CD8-positive, alpha-beta memory T cell (primary cell): ENCODE results near the gene LONP2. TPM values are rescaled to one million over a fixed set of nuclear protein-coding genes. Genes with fewer than 3 reads are reported as not detected.

ENCODE experiments used
- CTCF ChIA-PET: fragments of 350-600 bp; sonication (Branson Sonifier 250); formaldehyde crosslinking; loops from one replicate; lab custom pipeline; 2021; ENCODE audit warnings: antibody characterized with exemption; lab: Charles Lee
- POLR2A ChIA-PET: fragments of 350-600 bp; sonication (Branson Sonifier 250); formaldehyde crosslinking; loops from one replicate; lab custom pipeline; 2021; ENCODE audit warnings: antibody characterized with exemption; lab: Charles Lee
- DNase-seq, 5 donors: peaks; one replicate each; pipeline versions ENCODE4 v3.0.0 to v3.0.0-alpha.2; 2020 to 2022; ENCODE audit warnings: mixed read lengths in 1 of 5
- H3K27ac ChIP-seq: one replicate; pipeline ENCODE4 v1.7.0; 2013; ENCODE audit warnings: low read depth, mild to moderate bottlenecking, low read length, moderate library complexity
- H3K27me3 ChIP-seq: 2 replicates; pipeline ENCODE4 v1.7.0; 2013; ENCODE audit warnings: low read length, mild to moderate bottlenecking; ENCODE audit not compliant: insufficient read depth, poor library complexity, severe bottlenecking
- H3K36me3 ChIP-seq: 2 replicates; pipeline ENCODE4 v1.7.0; 2013; ENCODE audit warnings: mild to moderate bottlenecking, low read length, moderate library complexity; ENCODE audit not compliant: insufficient read depth
- H3K4me1 ChIP-seq: 2 replicates; pipeline ENCODE4 v1.7.0; 2013; ENCODE audit warnings: mild to moderate bottlenecking, low read length, moderate library complexity; ENCODE audit not compliant: insufficient read depth
- H3K4me3 ChIP-seq: 2 replicates; pipeline ENCODE4 v1.7.0; 2013; ENCODE audit warnings: mild to moderate bottlenecking, low read length
- H3K9me3 ChIP-seq: 2 replicates; pipeline ENCODE4 v1.7.0; 2013; ENCODE audit warnings: mild to moderate bottlenecking, low read length
- H3K27ac Mint-ChIP-seq, 8 donors: one replicate each; pipeline ENCODE4 v1.8.0; 2020 to 2021; ENCODE audit warnings: mixed read lengths in 8 of 8, mild to moderate bottlenecking in 6 of 8, inconsistent platforms in 3 of 8, moderate library complexity in 3 of 8
- H3K27me3 Mint-ChIP-seq, 2 donors: one replicate each; pipeline ENCODE4 v1.8.0; 2020 to 2021; ENCODE audit warnings: mixed read lengths in 2 of 2, mild to moderate bottlenecking in 1 of 2, moderate library complexity in 1 of 2
- H3K36me3 Mint-ChIP-seq, 3 donors: one replicate each; pipeline ENCODE4 v1.8.0; 2020 to 2021; ENCODE audit warnings: mixed read lengths in 3 of 3, inconsistent platforms in 1 of 3, mild to moderate bottlenecking in 1 of 3
- H3K4me1 Mint-ChIP-seq, 3 donors: one replicate each; pipeline ENCODE4 v1.8.0; 2020 to 2021; ENCODE audit warnings: mixed read lengths in 3 of 3, inconsistent platforms in 1 of 3, mild to moderate bottlenecking in 1 of 3
- H3K4me3 Mint-ChIP-seq, 7 donors: one replicate each; pipeline ENCODE4 v1.8.0; 2020 to 2021; ENCODE audit warnings: mixed read lengths in 7 of 7, mild to moderate bottlenecking in 6 of 7, moderate library complexity in 4 of 7, inconsistent platforms in 2 of 7
- H3K9me3 Mint-ChIP-seq, 5 donors: one replicate each; pipeline ENCODE4 v1.8.0; 2020 to 2022; ENCODE audit warnings: mixed read lengths in 5 of 5, mild to moderate bottlenecking in 3 of 5, moderate library complexity in 2 of 5, inconsistent platforms in 1 of 5
- polyA plus RNA-seq: library from polyadenylated mRNA; unstranded; fragments of 300-500 nt; fragmentation: Illumina TruSeq; gene quantifications from one replicate; pipeline ENCODE4 v1.2.3, GENCODE V29; 2021
- total RNA-seq, 2 experiments: library from RNA; stranded (reverse); gene quantifications; one replicate each; pipeline ENCODE4 v1.2.3, GENCODE V29; 2021

Gene LONP2
- total and polyA plus RNA-seq, 3 experiments from 2014 or later, result 39.1 to 55.7 (median 54.9) TPM

DNA sequence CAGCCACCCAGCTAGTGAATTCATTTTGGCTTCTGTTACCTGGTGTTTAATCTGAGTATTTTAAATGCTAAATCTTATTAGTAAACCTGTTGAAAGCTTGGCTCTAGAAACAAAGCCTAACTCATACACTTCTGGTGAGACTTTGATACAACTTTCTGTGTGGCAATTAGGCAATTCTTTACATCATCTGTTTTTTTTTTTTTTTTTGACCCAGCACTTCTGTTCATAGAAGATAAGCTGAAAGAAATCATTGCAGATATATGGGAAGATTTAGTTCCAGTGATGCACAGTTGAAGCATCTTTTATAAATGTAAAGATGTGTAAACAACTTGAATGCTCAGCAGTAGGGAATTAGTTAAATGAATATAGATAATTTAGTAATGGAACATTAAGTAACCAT is 24.9 kb downstream of the LONP2 start:
- ChIA-PET POLR2A (interaction anchor here (0.6 kb wide), 1 partner anchor 1295 kb away, joined by 3 read pairs; no protein-coding TSS in a partner anchor), CTCF (interaction anchor here (1.6 kb wide), 1 partner anchor 25 kb away, joined by 3 read pairs; the partner anchor contains the start of gene LONP2)
- Histone ChIP-seq H3K27me3 (no peaks in the 10 kb centered on the region), H3K4me3 (no peak overlapping the region), H3K4me1 (no peaks in the 10 kb centered on the region), H3K9me3 (no peaks in the 10 kb centered on the region), H3K27ac (no peak overlapping the region), H3K36me3 (no peaks in the 10 kb centered on the region)
- Mint-ChIP-seq H3K4me1 (peaks cover 6 to 9% (median 7%) of the 10 kb centered on the region in 3 donors), H3K27me3 (no peaks in the 10 kb centered on the region), H3K9me3 (no peaks in the 10 kb centered on the region), H3K4me3 (no peak overlapping the region), H3K27ac (peak overlapping the region in 1 of 8 donors; percentile 73), H3K36me3 (peaks cover 0 to 67% (median 6%) of the 10 kb centered on the region in 3 donors)
- DNase-seq, result no peak

DNA sequence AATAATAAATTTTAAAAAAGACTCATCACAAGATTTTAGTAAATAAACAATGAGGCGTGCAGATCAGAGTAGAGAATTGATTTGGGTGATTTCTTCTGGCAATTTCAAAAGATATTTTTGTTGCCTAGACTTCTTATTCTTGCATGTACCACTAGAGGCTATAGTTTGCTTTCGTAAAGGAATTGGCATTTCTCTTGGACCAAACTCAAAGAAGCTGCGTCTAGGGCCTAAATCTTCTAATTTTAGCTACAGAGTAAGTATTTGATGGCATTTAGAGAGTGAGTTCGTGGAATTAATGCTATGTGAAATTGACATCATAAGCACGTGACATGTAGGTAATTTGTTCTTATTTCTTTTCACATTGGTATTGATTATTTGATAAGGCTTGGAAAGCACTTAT is 27.6 kb downstream of the LONP2 start:
- Mint-ChIP-seq H3K4me1 (peaks cover 4 to 8% (median 5%) of the 10 kb centered on the region in 3 donors), H3K36me3 (peaks cover 0 to 70% (median 10%) of the 10 kb centered on the region in 3 donors), H3K27me3 (no peaks in the 10 kb centered on the region), H3K4me3 (no peak overlapping the region), H3K27ac (no peak overlapping the region), H3K9me3 (no peaks in the 10 kb centered on the region)
- Histone ChIP-seq H3K27ac (no peak overlapping the region), H3K36me3 (no peaks in the 10 kb centered on the region), H3K4me3 (no peak overlapping the region), H3K9me3 (no peaks in the 10 kb centered on the region), H3K27me3 (no peaks in the 10 kb centered on the region), H3K4me1 (no peaks in the 10 kb centered on the region)
- DNase-seq, result no peak
- CTCF ChIA-PET, result no interaction called here
- POLR2A ChIA-PET, result no interaction called here

DNA sequence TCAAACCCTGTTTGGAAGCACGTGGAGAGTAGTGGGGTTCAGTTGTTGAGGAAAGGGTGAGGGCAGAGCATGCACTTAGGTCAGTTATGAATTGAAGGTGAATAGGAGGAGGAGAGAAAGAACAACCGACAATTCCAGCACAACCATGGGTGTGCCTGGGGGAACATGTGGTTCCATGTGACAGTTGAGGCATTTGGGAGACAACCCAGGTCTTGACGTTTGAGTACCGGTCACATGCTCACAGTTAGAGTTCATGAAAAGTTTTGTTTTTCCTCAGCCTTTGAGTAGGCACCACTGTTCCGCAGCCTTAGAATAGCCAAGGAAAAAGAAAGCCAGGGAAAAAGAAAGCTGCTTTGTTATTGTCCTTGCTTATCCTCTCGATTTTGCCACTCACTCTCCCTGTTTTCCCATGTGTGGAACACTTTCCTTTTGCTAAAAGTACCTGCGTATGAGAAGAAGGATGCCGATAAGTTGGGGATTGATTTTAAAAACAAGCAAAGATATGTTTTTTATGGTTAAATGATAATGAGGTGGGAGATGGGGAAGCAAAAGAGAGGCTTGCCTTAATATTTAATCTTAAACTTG is 28.8 kb downstream of the LONP2 start:
- Histone ChIP-seq H3K4me3 (no peak overlapping the region), H3K36me3 (peaks cover under 1% of the 10 kb centered on the region), H3K4me1 (no peaks in the 10 kb centered on the region), H3K27ac (no peak overlapping the region), H3K9me3 (no peaks in the 10 kb centered on the region), H3K27me3 (no peaks in the 10 kb centered on the region)
- no peaks in the 10 kb centered on the region for H3K9me3 Mint-ChIP-seq
- H3K36me3 Mint-ChIP-seq, result peaks cover 6 to 73% (median 16%) of the 10 kb centered on the region in 3 donors
- CTCF ChIA-PET, result interaction anchor here (1.0 kb wide), 1 partner anchor 29 kb away, joined by 3 read pairs; the partner anchor contains the start of gene LONP2
- H3K4me3 Mint-ChIP-seq, result no peak overlapping the region
- POLR2A ChIA-PET, result no interaction called here
- peak overlapping the region in 3 of 8 donors; percentile 24 to 93 (median 35) for H3K27ac Mint-ChIP-seq
- peaks cover 2 to 16% (median 5%) of the 10 kb centered on the region in 3 donors for H3K4me1 Mint-ChIP-seq
- no peak for DNase-seq
- H3K27me3 Mint-ChIP-seq, result no peaks in the 10 kb centered on the region

DNA sequence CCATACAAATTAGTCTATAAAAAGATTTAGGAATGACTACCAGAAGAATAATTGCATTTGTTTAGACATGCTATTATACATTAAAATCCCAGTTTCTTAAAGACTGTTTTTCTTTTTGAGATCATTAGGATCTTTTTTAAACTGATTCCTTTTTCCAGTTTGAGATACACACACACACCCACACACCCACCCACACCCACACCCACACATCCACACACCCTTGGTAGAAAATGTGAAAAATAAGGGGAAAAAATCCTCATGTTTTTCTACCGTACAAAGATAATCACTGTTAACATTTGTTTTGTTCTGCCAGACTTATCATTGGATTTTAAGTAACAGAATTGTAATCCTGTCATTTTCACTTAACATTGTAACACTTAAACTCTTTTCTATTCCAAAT is 30.4 kb downstream of the LONP2 start:
- Histone ChIP-seq H3K27me3 (no peaks in the 10 kb centered on the region), H3K9me3 (no peaks in the 10 kb centered on the region), H3K4me3 (no peak overlapping the region), H3K36me3 (peaks cover 5% of the 10 kb centered on the region), H3K27ac (no peak overlapping the region), H3K4me1 (peaks cover 3% of the 10 kb centered on the region)
- ChIA-PET CTCF (no interaction called here), POLR2A (no interaction called here)
- Mint-ChIP-seq H3K27me3 (no peaks in the 10 kb centered on the region), H3K4me1 (peaks cover 7 to 30% (median 8%) of the 10 kb centered on the region in 3 donors), H3K9me3 (no peaks in the 10 kb centered on the region), H3K4me3 (no peak overlapping the region), H3K27ac (peak overlapping the region in 1 of 8 donors; percentile 43), H3K36me3 (peaks cover 6 to 80% (median 20%) of the 10 kb centered on the region in 3 donors)
- no peak for DNase-seq

DNA sequence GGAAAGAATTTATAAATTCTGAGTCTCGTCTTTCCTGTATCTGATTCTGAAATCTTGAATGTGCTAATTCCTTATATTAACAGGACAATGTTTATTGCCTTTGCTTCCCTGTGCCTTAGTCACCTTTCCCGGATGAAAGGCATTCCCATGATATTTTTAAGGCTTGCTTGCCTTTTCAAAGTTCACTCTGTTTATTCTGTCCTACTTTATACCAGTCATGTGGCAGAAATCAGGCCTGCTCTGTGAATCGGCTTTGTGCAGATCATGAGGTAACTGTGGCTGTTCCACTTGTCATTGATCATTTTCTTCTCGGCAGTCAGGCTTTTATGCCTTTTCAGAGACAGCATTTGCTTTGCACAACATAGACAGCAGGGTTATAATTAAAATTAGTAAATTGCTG is 32.0 kb downstream of the LONP2 start:
- ChIA-PET POLR2A (no interaction called here), CTCF (no interaction called here)
- no peaks in the 10 kb centered on the region for H3K9me3 Mint-ChIP-seq
- no peaks in the 10 kb centered on the region for H3K9me3 ChIP-seq
- no peak overlapping the region for H3K27ac ChIP-seq
- peak overlapping the region in 1 of 8 donors; percentile 17 for H3K27ac Mint-ChIP-seq
- no peak overlapping the region for H3K4me3 ChIP-seq
- H3K4me1 ChIP-seq, result peaks cover 3% of the 10 kb centered on the region
- no peak overlapping the region for H3K4me3 Mint-ChIP-seq
- H3K27me3 ChIP-seq, result no peaks in the 10 kb centered on the region
- H3K36me3 Mint-ChIP-seq, result peaks cover 6 to 77% (median 19%) of the 10 kb centered on the region in 3 donors
- no peak for DNase-seq
- peaks cover 7 to 41% (median 17%) of the 10 kb centered on the region in 3 donors for H3K4me1 Mint-ChIP-seq
- H3K36me3 ChIP-seq, result peaks cover 8% of the 10 kb centered on the region
- H3K27me3 Mint-ChIP-seq, result no peaks in the 10 kb centered on the region

DNA sequence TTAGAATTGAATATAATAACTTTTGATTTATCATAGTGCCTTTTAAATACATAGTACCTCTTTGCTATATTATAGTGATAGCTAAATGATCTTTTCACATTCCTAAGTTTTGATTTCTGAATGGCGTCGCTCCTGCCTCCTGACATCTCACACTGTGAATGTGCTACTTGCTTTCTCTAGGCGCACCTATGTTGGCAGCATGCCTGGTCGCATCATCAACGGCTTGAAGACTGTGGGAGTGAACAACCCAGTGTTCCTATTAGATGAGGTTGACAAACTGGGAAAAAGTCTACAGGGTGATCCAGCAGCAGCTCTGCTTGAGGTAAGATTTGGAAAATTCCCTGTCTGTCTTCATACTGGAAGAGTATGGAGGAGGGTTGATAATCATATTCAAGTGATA is 33.1 kb downstream of the LONP2 start:
- Histone ChIP-seq H3K27me3 (no peaks in the 10 kb centered on the region), H3K36me3 (peaks cover 8% of the 10 kb centered on the region), H3K27ac (no peak overlapping the region), H3K4me3 (no peak overlapping the region), H3K9me3 (no peaks in the 10 kb centered on the region), H3K4me1 (peaks cover 3% of the 10 kb centered on the region)
- Mint-ChIP-seq H3K4me3 (no peak overlapping the region), H3K27ac (peak overlapping the region in 3 of 8 donors; percentile 21 to 47 (median 41)), H3K36me3 (peaks cover 6 to 71% (median 19%) of the 10 kb centered on the region in 3 donors), H3K4me1 (peaks cover 7 to 41% (median 17%) of the 10 kb centered on the region in 3 donors), H3K27me3 (no peaks in the 10 kb centered on the region), H3K9me3 (no peaks in the 10 kb centered on the region)
- ChIA-PET CTCF (interaction anchor here (1.5 kb wide), 1 partner anchor 346 kb away, joined by 3 read pairs; no protein-coding TSS in a partner anchor), POLR2A (no interaction called here)
- DNase-seq, result no peak

DNA sequence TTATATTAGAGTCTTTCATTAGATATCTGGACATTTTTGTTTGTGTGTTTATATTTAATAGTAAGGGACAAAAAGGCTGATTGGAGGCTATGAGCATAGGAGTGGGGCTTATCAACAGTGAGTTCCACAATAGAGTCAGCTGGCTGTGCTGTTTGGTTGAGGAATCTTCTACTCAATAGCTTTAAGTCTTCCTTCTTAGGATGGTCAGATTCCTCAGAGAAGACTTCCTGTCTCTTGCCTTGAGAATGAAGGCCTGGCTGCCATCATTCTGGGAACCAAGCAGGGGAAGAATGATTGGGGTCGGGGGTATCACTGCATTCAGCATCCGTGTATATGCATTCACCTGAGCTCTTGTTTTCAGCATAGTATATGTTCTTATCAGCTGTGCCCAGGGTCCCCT is 35.1 kb downstream of the LONP2 start:
- Histone ChIP-seq H3K36me3 (peaks cover 8% of the 10 kb centered on the region), H3K9me3 (no peaks in the 10 kb centered on the region), H3K27me3 (no peaks in the 10 kb centered on the region), H3K4me1 (peaks cover 3% of the 10 kb centered on the region), H3K27ac (no peak overlapping the region), H3K4me3 (no peak overlapping the region)
- Mint-ChIP-seq H3K27ac (peak overlapping the region in 1 of 8 donors; percentile 50), H3K9me3 (no peaks in the 10 kb centered on the region), H3K4me1 (peaks cover 18 to 58% (median 35%) of the 10 kb centered on the region in 3 donors), H3K36me3 (peaks cover 7 to 68% (median 25%) of the 10 kb centered on the region in 3 donors), H3K27me3 (no peaks in the 10 kb centered on the region), H3K4me3 (no peak overlapping the region)
- ChIA-PET CTCF (no interaction called here), POLR2A (no interaction called here)
- DNase-seq, result no peak

DNA sequence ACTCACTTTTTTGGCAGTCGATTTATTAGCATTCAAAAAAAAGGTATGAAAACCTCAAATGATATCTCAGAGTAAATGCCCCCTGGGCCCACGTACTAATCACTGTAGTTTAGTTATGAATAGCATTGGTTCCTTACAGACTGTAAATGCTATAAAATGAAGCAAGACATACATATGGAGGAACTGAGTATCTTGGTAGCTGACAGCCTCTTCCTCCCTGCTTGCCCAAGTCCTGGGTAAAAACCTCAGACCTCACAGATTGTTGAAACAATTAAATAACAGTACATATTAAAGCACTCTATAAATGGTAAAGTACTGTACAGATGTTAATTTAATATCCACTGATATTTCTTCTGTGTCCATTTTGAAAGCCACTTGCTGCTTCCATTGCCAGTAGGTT is 36.4 kb downstream of the LONP2 start:
- peaks cover 8% of the 10 kb centered on the region for H3K36me3 ChIP-seq
- no peaks in the 10 kb centered on the region for H3K27me3 ChIP-seq
- peaks cover 15 to 68% (median 24%) of the 10 kb centered on the region in 3 donors for H3K36me3 Mint-ChIP-seq
- peaks cover 29 to 71% (median 48%) of the 10 kb centered on the region in 3 donors for H3K4me1 Mint-ChIP-seq
- ChIA-PET CTCF (interaction anchor here (1.2 kb wide), 1 partner anchor 343 kb away, joined by 4 read pairs; no protein-coding TSS in a partner anchor), POLR2A (no interaction called here)
- H3K4me1 ChIP-seq, result peaks cover 3% of the 10 kb centered on the region
- no peak overlapping the region for H3K4me3 Mint-ChIP-seq
- H3K27me3 Mint-ChIP-seq, result no peaks in the 10 kb centered on the region
- no peaks in the 10 kb centered on the region for H3K9me3 ChIP-seq
- peaks cover 0 to 1% (median 0%) of the 10 kb centered on the region in 5 donors for H3K9me3 Mint-ChIP-seq
- peak overlapping the region in 2 of 8 donors; percentile 19 to 23 for H3K27ac Mint-ChIP-seq
- no peak overlapping the region for H3K27ac ChIP-seq
- H3K4me3 ChIP-seq, result no peak overlapping the region
- DNase-seq, result no peak
